OCI-LY3 (cell line): ENCODE measurements around the gene ZSCAN5A.
"Not testable (repeated sequence)": the region's sequence is repeated elsewhere in the genome, so short reads cannot be mapped to it uniquely, and the experiment has no call there.

Experiments
- H2AFZ ChIP-seq: fragments of 200-600, 300-600 bp; shearing (Covaris generic); 2 replicates; pipeline ENCODE4 v1.6.0; 2014; ENCODE audit warnings: antibody characterized with exemption, low read depth, low read length
- H3K27ac ChIP-seq: fragments of 200-600, 300-600 bp; sonication (generic); 2 replicates; pipeline ENCODE4 v1.5.1; 2014; ENCODE audit warnings: mild to moderate bottlenecking, low read length, moderate library complexity, mixed read lengths
- H3K27me3 ChIP-seq: fragments of 200-600, 300-600 bp; sonication (generic); 2 replicates; pipeline ENCODE4 v1.6.1; 2014; ENCODE audit warnings: low read depth, low read length, mixed read lengths
- H3K36me3 ChIP-seq: fragments of 200-600, 300-600 bp; sonication (generic); replicated peaks from 2 replicates; pipeline ENCODE3; 2014; ENCODE audit warnings: low read depth, low read length, mixed read lengths
- H3K4me1 ChIP-seq: fragments of 300-600, 200-600 bp; sonication (generic); 2 replicates; pipeline ENCODE4 v1.6.1; 2014; ENCODE audit warnings: low read length, mixed read lengths
- H3K4me2 ChIP-seq: fragments of 200-600, 300-600 bp; sonication (generic); 2 replicates; pipeline ENCODE4 v1.6.1; 2014; ENCODE audit warnings: low read length, mixed read lengths
- H3K4me3 ChIP-seq: fragments of 300-600, 200-600 bp; sonication (generic); 2 replicates; pipeline ENCODE4 v1.5.1; 2014; ENCODE audit warnings: antibody characterized with exemption, mild to moderate bottlenecking, low read length, moderate library complexity
- H3K79me2 ChIP-seq: fragments of 300-600, 200-600 bp; shearing (Covaris generic); 2 replicates; pipeline ENCODE4 v1.6.1; 2014; ENCODE audit warnings: mild to moderate bottlenecking, low read length, mixed read lengths
- H3K9ac ChIP-seq: fragments of 300-600, 200-600 bp; shearing (Covaris generic); 2 replicates; pipeline ENCODE4 v1.6.0; 2014; ENCODE audit warnings: mild to moderate bottlenecking, low read length, moderate library complexity
- H3K9me3 ChIP-seq: fragments of 200-600, 300-600 bp; shearing (Covaris generic); 2 replicates; pipeline ENCODE4 v1.6.1; 2014; ENCODE audit warnings: low read length, mixed read lengths; ENCODE audit not compliant: insufficient read depth
- H4K20me1 ChIP-seq: fragments of 200-600, 300-600 bp; sonication (generic); 2 replicates; pipeline ENCODE4 v1.6.1; 2016; ENCODE audit warnings: low read length, mixed read lengths; ENCODE audit not compliant: insufficient read depth
- CTCF ChIP-seq: fragments of 200-600, 300-600 bp; sonication (generic); IDR thresholded peaks from 2 replicates; pipeline ENCODE4 v1.5.1; 2014; ENCODE audit warnings: antibody characterized with exemption, low read length, low read depth
- EZH2phosphoT487 ChIP-seq: fragments of 200-600 bp; shearing (Covaris generic); IDR thresholded peaks from 2 replicates; pipeline ENCODE4 v1.6.1; 2018; ENCODE audit warnings: antibody characterized with exemption, mixed run types, low read depth

The ZSCAN5A gene

GRCh38 chr19:56217039-56217949, 97.3 kb downstream of the ZSCAN5A start:
- Histone ChIP-seq H3K9me3 (no peaks in the 10 kb centered on the region), H3K36me3 (no peaks in the 10 kb centered on the region), H3K27ac (no peak overlapping the region), H2AFZ (no peak overlapping the region), H3K4me2 (no peak overlapping the region), H3K79me2 (no peaks in the 10 kb centered on the region), H3K9ac (no peak overlapping the region), H3K27me3 (no peaks in the 10 kb centered on the region; the same call in 1 of the 2 replicates), H3K4me1 (no peaks in the 10 kb centered on the region), H3K4me3 (no peak overlapping the region), H4K20me1 (no peaks in the 10 kb centered on the region)
- TF ChIP-seq CTCF (no peak), EZH2phosphoT487 (no peak)

DNA sequence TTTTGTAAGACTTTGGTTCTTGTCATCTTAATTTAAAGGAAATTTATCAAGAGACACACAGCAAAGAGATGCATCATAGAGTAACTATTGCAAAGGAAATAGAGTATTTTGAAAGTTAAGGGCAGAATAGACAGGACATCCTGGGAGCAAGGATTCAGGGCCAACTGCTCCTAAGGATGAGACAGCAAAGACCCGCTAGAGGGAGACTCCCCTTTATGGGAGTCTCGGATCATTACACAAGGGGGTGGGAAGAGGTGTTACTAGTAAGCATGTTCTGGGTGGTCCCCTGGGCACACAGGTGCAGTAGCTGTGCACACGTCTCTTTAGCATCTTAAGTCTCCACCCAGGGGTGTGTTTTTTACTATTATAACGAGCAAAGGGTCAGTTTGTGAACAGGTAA, 102.9 kb downstream of the ZSCAN5A start:
- H3K9ac ChIP-seq, result no peak overlapping the region
- no peaks in the 10 kb centered on the region; the same call in 1 of the 2 replicates for H3K27me3 ChIP-seq
- no peaks in the 10 kb centered on the region for H4K20me1 ChIP-seq
- H3K4me1 ChIP-seq, result no peaks in the 10 kb centered on the region
- TF ChIP-seq CTCF (no peak), EZH2phosphoT487 (no peak)
- H3K79me2 ChIP-seq, result no peaks in the 10 kb centered on the region
- H3K4me2 ChIP-seq, result no peak overlapping the region
- H3K4me3 ChIP-seq, result no peak overlapping the region
- H3K36me3 ChIP-seq, result no peaks in the 10 kb centered on the region
- H2AFZ ChIP-seq, result no peak overlapping the region
- H3K9me3 ChIP-seq, result no peaks in the 10 kb centered on the region
- H3K27ac ChIP-seq, result no peak overlapping the region

DNA sequence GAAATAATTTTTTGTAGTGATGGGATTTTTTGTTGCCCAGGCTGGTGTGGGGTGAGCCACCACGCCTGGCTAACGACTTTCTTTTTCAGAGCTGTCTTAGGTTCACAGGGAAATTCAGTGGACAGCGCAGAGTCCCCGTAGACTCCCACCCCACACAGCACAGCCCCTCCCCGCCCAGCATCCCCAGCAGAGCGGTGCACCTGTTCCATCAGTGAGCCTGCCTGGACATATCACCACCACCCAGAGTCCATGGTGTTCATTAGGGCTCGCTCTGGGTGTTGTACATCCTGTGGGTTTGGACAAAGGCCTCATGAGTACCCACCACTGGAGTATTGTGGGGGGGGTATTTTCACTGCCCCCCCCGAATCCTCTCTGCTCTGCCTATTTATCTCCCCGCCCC, 104.6 kb downstream of the ZSCAN5A start:
- H4K20me1 ChIP-seq, H3K27me3 ChIP-seq, H3K4me1 ChIP-seq, H3K36me3 ChIP-seq, H3K9ac ChIP-seq, H3K79me2 ChIP-seq, H2AFZ ChIP-seq, H3K4me3 ChIP-seq, H3K27ac ChIP-seq, H3K4me2 ChIP-seq, H3K9me3 ChIP-seq: not testable (repeated sequence)

DNA sequence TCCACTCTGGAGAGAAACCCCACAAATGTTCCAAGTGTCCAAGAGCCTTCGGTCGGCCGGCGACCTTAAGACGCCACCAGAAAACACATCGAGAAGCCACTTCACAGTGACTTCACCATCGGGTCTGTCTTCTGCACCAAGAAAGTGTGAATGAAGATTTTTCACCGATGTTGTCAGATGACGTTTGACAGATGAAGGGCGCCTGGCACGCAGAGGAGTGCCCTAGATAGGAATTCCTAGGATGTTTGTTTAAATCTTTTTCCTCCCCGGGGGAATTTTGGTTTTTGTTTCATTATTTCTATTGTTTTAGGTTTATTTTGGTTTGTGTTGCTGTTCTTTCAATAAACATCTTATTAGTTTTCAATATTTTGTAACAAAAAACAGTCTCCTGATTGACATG, 105.5 kb downstream of the ZSCAN5A start:
- Histone ChIP-seq H2AFZ (no peak overlapping the region), H3K9ac (no peak overlapping the region), H3K36me3 (no peaks in the 10 kb centered on the region), H3K4me1 (no peaks in the 10 kb centered on the region), H3K4me3 (no peak overlapping the region), H3K79me2 (no peaks in the 10 kb centered on the region), H3K27me3 (peaks cover 4% of the 10 kb centered on the region; the same call in 1 of the 2 replicates), H4K20me1 (no peaks in the 10 kb centered on the region), H3K9me3 (no peaks in the 10 kb centered on the region), H3K4me2 (no peak overlapping the region), H3K27ac (no peak overlapping the region)
- TF ChIP-seq EZH2phosphoT487, result no peak
- TF ChIP-seq CTCF, result no peak

- H3K27me3 ChIP-seq, H3K4me2 ChIP-seq, H3K9ac ChIP-seq, H3K79me2 ChIP-seq, H4K20me1 ChIP-seq, H3K27ac ChIP-seq, H3K4me1 ChIP-seq, H3K36me3 ChIP-seq, H2AFZ ChIP-seq, H3K4me3 ChIP-seq, H3K9me3 ChIP-seq: not testable (repeated sequence)
Observed at GRCh38 chr19:56207581-56207980, 107.1 kb downstream of the ZSCAN5A start.
